ENCODE results near the gene NPY5R. TPM values are rescaled to one million over a fixed set of nuclear protein-coding genes. Genes with fewer than 3 reads are reported as not detected.

Gene NPY5R
- total RNA-seq, 1 experiment from 2014 or later, result not detected

DNA sequence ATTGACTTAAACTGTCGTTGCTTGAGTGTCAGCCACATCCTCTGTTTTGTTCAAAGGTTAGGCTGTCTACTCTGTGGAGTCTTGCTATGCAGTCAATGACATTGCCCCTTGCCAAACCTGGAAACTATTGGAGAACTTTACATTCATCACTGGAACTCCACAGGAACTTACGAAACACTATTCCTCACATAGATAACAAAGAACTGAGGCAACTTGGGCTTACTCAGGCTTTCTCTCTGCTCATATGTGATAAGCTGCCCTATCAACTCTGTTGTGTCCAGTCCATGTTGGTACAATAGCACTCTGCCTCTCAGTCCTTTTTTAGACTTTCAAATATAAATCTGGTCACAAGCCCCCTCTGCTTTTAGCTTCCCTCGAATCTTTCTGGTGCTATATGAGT is 9.4 kb downstream of the NPY5R start:
- Histone ChIP-seq H3K4me1 (replicated peaks) (no peaks in the 10 kb centered on the region), H3K27ac (no peak overlapping the region), H3K36me3 (no peaks in the 10 kb centered on the region), H3K27me3 (replicated peaks) (no peaks in the 10 kb centered on the region; the same call in 1 of the 2 replicates), H3K4me3 (no peak overlapping the region), H3K9me3 (replicated peaks) (no peaks in the 10 kb centered on the region)
- no peak for DNase-seq (ENCODE audit: low read depth in 1 of 2, low spot score in 2 of 2)

DNA sequence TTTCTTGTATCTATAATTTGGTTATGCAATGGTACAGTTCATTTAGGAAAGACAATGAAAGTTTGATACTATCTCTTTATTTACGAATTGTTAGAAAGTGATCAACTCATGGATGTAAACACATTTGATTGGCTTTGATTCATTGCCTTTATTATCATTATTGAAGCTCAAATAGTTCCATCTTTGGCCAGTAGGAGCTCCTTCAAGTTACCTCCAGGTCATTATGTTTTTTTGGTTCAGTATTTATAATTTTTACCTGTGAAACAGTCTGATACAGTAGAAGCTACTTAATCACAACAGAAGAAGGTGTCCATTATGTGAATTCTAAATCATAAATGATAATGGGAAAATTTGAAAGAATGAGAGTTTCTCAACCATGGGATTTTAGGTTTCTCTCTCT is 12.4 kb downstream of the NPY5R start:
- H3K27me3 ChIP-seq (replicated peaks), result no peaks in the 10 kb centered on the region; the same call in 1 of the 2 replicates
- no peaks in the 10 kb centered on the region for H3K4me1 ChIP-seq (replicated peaks)
- no peak overlapping the region for H3K27ac ChIP-seq

DNA sequence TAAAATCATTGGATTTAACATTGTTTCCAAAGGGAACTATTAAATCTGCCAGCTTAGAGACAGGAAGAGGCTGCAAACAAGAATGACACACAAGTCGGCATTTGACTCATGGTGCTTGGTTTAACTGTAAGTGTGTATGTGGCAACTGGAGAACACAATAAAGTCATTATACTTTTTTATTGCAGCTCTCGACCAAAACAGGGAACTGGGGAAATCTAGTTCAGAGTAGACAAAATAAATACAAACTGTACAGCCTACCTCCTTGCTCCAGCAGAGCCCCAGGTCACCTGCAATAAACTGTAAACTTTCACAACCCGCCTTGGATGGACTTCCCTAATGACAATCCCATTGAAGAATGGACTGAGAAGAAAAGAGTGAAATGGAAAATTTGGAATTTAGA is 24.0 kb downstream of the NPY5R start:
- no peak overlapping the region for H3K4me3 ChIP-seq
- no peaks in the 10 kb centered on the region; the same call in 1 of the 2 replicates for H3K27me3 ChIP-seq (replicated peaks)
- H3K9me3 ChIP-seq (replicated peaks), result no peaks in the 10 kb centered on the region
- H3K36me3 ChIP-seq, result no peaks in the 10 kb centered on the region
- H3K27ac ChIP-seq, result no peak overlapping the region
- no peak for DNase-seq (ENCODE audit: low read depth in 1 of 2, low spot score in 2 of 2)
- no peaks in the 10 kb centered on the region for H3K4me1 ChIP-seq (replicated peaks)

More for the DNA sequence above, 12.4 kb downstream of the NPY5R start:
- H3K9me3 ChIP-seq (replicated peaks), result no peaks in the 10 kb centered on the region
- no peak overlapping the region for H3K4me3 ChIP-seq
- no peaks in the 10 kb centered on the region for H3K36me3 ChIP-seq
- no peak for DNase-seq (ENCODE audit: low read depth in 1 of 2, low spot score in 2 of 2)

DNA sequence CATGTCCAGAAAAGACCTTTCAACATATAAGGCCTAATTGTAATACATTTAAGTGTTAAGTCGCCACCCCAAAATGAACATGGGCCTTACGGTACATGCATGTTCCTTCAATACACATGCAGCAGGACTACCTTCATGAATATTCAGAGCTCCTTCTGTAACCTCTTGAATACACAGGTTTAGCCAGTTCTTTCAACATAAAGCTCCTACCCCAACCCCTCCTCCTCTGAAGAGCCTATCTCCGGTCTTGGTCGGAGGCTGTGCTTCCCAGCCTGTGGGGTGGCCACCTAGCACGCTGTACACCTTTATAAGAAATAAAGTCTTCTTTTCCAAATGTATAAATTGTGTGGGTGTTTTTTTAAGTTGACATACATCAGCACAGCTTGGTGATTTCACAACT is 28.3 kb downstream of the NPY5R start:
- H3K4me3 ChIP-seq, result no peak overlapping the region
- H3K27ac ChIP-seq, result no peak overlapping the region
- H3K36me3 ChIP-seq, result no peaks in the 10 kb centered on the region
- no peaks in the 10 kb centered on the region for H3K4me1 ChIP-seq (replicated peaks)
- no peak for DNase-seq (ENCODE audit: low read depth in 1 of 2, low spot score in 2 of 2)
- no peaks in the 10 kb centered on the region for H3K27me3 ChIP-seq (replicated peaks)
- H3K9me3 ChIP-seq (replicated peaks), result no peaks in the 10 kb centered on the region

DNA sequence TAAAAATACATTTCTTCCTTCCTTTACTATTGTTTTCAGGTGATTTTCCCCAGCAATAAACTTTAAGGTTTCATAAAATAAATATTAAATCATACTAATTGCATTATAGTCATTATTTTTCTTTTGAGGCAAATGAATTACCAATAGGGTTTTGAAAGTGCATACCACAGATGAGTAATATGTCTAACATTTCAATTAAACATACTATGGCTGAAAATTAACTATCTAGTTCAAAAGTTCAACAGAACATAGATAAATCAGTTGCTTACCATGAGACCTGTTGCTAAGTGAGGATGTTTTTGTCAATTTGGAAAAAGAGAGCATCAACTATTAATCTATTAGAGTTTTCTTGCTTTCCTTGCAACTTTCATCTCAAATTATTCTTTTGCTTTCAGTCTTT is 35.0 kb downstream of the NPY5R start:
- no peak overlapping the region for H3K4me3 ChIP-seq
- no peaks in the 10 kb centered on the region for H3K36me3 ChIP-seq
- no peak overlapping the region for H3K27ac ChIP-seq
- DNase-seq (ENCODE audit: low read depth in 1 of 2, low spot score in 2 of 2), result no peak
- H3K27me3 ChIP-seq (replicated peaks), result no peaks in the 10 kb centered on the region
- no peaks in the 10 kb centered on the region for H3K9me3 ChIP-seq (replicated peaks)
- H3K4me1 ChIP-seq (replicated peaks), result no peaks in the 10 kb centered on the region

DNA sequence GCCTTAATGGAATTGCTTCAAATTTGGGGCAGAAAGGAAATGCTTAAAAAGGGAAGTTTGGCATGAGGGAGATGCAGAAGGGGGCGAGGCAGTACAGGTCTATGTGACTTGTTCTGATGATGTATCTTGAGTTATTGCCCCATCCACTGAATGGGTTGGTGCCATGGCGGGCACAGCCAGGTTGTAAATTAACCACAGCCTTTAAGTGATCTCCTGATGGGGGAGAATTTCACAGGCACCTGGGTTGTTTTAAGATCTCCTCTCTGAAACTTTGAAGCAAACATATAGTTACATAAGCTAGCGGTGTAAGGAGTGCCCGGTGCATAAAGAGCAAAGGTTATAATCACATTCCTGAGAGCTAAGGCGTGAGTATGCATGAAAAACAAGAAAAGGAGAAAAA is 37.0 kb downstream of the NPY5R start:
- DNase-seq (ENCODE audit: low read depth in 1 of 2, low spot score in 2 of 2), result no peak
- H3K27me3 ChIP-seq (replicated peaks), result no peaks in the 10 kb centered on the region
- H3K4me3 ChIP-seq, result no peak overlapping the region
- no peaks in the 10 kb centered on the region for H3K9me3 ChIP-seq (replicated peaks)
- no peak overlapping the region for H3K27ac ChIP-seq
- no peaks in the 10 kb centered on the region for H3K4me1 ChIP-seq (replicated peaks)
- H3K36me3 ChIP-seq, result no peaks in the 10 kb centered on the region

DNA sequence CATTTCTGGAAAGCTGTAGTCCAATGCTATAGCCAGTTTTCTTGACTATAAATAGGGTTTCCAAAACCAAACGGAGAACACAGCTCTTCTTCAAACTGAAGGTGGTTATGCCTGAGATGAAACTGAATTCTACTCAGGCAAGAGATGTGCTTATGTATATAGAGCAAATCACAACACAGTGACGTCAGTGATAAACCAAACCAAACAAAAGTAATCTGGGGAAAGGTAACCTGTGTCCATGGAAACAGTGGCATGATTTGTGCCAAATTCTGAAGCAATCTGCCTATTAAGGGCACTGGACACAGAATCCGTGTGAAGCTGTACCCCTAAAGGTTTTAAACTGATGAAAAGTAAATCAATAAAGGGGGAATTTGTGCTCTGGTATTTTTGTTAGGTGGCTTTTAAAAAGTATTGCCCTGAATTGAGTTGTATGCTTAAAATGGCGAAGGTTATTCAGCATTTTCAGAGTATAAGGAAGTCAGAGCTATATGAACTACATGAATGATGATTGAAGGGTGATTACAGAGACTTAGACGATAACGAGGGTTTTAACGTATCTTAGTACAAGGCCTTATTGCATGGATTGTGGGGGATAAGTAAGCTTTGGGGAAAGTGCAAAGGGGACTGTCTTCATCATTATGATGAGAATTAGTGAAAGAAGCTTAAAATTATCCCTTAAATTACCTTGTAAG is 38.6 kb downstream of the NPY5R start:
- no peak overlapping the region for H3K4me3 ChIP-seq
- no peaks in the 10 kb centered on the region for H3K4me1 ChIP-seq (replicated peaks)
- no peak overlapping the region for H3K27ac ChIP-seq
- DNase-seq (ENCODE audit: low read depth in 1 of 2, low spot score in 2 of 2), result no peak
- no peaks in the 10 kb centered on the region for H3K9me3 ChIP-seq (replicated peaks)
- no peaks in the 10 kb centered on the region for H3K36me3 ChIP-seq
- no peaks in the 10 kb centered on the region for H3K27me3 ChIP-seq (replicated peaks)

DNA sequence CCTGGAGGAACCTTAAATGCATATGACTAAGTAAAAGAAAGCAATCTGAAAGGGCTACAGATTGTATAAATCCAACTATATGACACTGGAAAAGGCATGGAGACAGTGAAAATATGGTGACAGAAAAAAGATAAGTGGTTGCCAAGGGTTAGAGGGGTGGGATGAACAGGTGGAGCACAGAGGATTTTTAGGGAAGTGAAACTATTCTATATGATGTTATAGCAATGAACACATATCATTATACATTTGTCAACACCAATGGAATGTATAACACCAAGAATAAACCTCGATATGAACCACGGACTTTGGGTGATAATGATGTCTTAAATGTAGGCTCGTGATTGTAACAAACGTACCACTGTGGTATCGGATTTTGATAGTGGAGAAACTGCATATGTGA is 40.7 kb downstream of the NPY5R start:
- Histone ChIP-seq H3K27me3 (replicated peaks) (no peaks in the 10 kb centered on the region), H3K4me1 (replicated peaks) (no peaks in the 10 kb centered on the region), H3K36me3 (no peaks in the 10 kb centered on the region), H3K27ac (no peak overlapping the region), H3K4me3 (no peak overlapping the region), H3K9me3 (replicated peaks) (no peaks in the 10 kb centered on the region)
- DNase-seq (ENCODE audit: low read depth in 1 of 2, low spot score in 2 of 2), result no peak

DNA sequence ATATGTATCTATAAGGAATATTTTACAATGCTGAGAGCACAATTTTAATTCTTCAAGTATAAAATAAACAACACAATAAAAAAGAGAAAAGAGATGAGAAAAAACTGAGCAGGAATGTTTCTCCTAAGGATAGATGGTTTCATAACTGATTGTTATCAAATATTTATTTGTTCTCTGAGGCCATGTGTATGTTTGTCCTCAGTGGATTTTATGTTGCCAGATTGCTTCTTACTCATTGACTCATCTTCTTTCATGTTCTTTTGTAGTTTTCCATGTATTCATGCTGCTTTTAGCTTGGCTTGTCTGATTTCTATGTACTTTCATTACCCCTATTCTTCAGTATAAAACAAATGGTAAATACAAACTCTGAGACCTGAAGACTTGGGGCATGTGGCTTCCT is 41.2 kb downstream of the NPY5R start:
- H3K27me3 ChIP-seq (replicated peaks), result no peaks in the 10 kb centered on the region
- H3K9me3 ChIP-seq (replicated peaks), result no peaks in the 10 kb centered on the region
- no peaks in the 10 kb centered on the region for H3K36me3 ChIP-seq
- H3K4me3 ChIP-seq, result no peak overlapping the region
- no peaks in the 10 kb centered on the region for H3K4me1 ChIP-seq (replicated peaks)
- DNase-seq (ENCODE audit: low read depth in 1 of 2, low spot score in 2 of 2), result no peak
- no peak overlapping the region for H3K27ac ChIP-seq

DNA sequence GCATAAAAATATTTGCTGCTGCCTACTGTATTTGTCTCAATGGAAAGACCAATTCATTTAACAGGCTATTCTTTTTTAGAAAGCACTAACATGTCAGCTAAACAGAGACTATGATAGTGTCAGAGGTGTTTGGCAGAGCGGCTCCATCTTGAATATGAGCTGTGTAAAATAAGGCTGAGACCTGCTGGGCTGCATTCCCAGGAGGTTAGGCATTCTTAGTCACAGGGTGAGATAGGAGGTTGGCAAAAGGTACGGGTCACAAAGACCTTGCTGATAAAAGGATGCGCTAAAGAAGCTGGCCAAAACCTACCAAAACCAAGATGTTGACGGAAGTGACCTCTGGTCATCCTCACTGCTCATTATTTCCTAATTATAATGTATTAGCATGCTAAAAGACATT is 41.8 kb downstream of the NPY5R start:
- Histone ChIP-seq H3K36me3 (no peaks in the 10 kb centered on the region), H3K4me3 (no peak overlapping the region), H3K27me3 (replicated peaks) (no peaks in the 10 kb centered on the region), H3K9me3 (replicated peaks) (no peaks in the 10 kb centered on the region), H3K4me1 (replicated peaks) (no peaks in the 10 kb centered on the region), H3K27ac (no peak overlapping the region)
- DNase-seq (ENCODE audit: low read depth in 1 of 2, low spot score in 2 of 2), result no peak

DNA sequence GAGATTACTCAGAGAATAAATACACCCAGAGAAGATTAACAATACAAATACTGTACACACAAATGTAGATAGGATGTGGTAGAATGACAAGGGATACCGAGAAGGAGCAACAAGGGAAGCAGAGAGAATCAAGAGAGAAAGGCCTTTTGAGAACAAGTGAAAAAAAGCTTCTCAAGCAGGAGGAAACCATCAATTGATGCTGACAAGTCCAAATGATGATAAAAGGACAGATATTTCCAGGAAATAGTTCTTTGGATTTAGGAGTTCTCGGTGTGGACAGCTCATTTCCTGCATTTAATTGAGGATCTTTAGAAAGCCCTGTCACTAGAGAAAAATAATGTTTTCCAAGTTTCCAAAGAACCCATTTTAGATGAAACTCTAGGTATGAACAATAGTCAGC is 48.1 kb downstream of the NPY5R start:
- DNase-seq (ENCODE audit: low read depth in 1 of 2, low spot score in 2 of 2), result no peak

DNA sequence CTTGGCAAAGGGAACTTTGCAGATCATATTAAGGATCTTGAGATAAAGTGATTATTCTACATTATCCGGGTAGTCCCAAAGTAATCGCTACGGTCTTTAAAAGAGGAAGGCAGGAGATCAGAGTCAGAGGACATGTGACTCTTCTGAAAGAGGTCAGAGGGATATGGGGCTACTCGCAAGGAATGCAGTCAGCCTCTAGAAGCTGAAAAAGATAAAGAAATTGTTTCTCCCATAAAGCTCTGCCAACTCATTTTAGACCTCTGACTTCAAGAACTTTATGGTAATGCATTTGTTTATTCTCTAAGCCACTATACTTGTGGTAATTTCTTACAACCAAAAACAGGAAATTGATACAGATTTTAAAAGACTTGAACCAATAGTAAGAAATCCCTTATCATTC is 48.6 kb downstream of the NPY5R start:
- Histone ChIP-seq H3K4me3 (no peak overlapping the region), H3K27ac (no peak overlapping the region), H3K27me3 (replicated peaks) (no peaks in the 10 kb centered on the region), H3K36me3 (no peaks in the 10 kb centered on the region), H3K9me3 (replicated peaks) (no peaks in the 10 kb centered on the region), H3K4me1 (replicated peaks) (no peaks in the 10 kb centered on the region)
- DNase-seq (ENCODE audit: low read depth in 1 of 2, low spot score in 2 of 2), result no peak

More for the DNA sequence above, 48.1 kb downstream of the NPY5R start:
- no peaks in the 10 kb centered on the region for H3K4me1 ChIP-seq (replicated peaks)
- H3K9me3 ChIP-seq (replicated peaks), result no peaks in the 10 kb centered on the region
- no peaks in the 10 kb centered on the region for H3K36me3 ChIP-seq
- no peaks in the 10 kb centered on the region for H3K27me3 ChIP-seq (replicated peaks)
- H3K4me3 ChIP-seq, result no peak overlapping the region
- no peak overlapping the region for H3K27ac ChIP-seq

DNA sequence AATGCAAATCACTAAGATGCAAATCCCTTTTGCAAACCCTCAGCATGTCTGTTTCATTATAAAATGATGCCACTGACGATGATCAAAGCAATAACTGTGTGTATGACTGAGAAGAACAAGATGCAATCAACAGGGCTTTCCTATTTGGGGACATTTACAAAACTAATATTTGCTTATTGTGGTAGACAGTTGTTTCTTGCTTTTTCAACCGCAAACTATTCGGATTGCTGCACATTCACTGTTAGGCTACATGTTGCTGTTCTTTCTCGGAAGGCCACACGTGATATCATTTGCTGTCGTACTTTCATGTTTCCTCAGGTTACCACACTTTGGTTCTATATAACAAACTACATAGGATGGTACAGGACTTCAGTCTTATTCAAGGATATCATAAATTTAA is 49.8 kb downstream of the NPY5R start:
- Histone ChIP-seq H3K36me3 (no peaks in the 10 kb centered on the region), H3K27ac (no peak overlapping the region), H3K9me3 (replicated peaks) (no peaks in the 10 kb centered on the region), H3K4me1 (replicated peaks) (no peaks in the 10 kb centered on the region), H3K27me3 (replicated peaks) (no peaks in the 10 kb centered on the region), H3K4me3 (no peak overlapping the region)
- DNase-seq (ENCODE audit: low read depth in 1 of 2, low spot score in 2 of 2), result no peak

DNA sequence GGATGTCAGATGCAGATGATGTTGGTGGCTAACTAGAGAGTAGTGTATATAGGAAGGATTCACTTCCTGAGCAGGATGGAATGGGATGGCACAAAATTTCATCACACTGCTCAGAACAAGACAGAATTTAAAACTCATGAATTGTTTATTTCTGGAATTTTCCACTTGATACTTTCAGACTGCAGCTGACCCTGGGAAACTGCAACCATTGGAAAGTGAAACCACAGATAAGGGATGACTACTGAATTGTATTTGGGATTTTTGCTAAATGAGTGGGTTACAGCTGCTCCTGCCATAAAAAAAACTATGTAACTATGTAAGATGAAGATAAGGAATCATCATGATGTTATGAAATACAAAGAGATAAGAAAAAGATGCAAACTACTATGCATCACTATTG is 51.4 kb downstream of the NPY5R start:
- H3K27ac ChIP-seq, result no peak overlapping the region
- DNase-seq (ENCODE audit: low read depth in 1 of 2, low spot score in 2 of 2), result no peak
- H3K9me3 ChIP-seq (replicated peaks), result no peaks in the 10 kb centered on the region
- no peaks in the 10 kb centered on the region for H3K4me1 ChIP-seq (replicated peaks)
- H3K4me3 ChIP-seq, result no peak overlapping the region
- no peaks in the 10 kb centered on the region for H3K36me3 ChIP-seq
- no peaks in the 10 kb centered on the region for H3K27me3 ChIP-seq (replicated peaks)

DNA sequence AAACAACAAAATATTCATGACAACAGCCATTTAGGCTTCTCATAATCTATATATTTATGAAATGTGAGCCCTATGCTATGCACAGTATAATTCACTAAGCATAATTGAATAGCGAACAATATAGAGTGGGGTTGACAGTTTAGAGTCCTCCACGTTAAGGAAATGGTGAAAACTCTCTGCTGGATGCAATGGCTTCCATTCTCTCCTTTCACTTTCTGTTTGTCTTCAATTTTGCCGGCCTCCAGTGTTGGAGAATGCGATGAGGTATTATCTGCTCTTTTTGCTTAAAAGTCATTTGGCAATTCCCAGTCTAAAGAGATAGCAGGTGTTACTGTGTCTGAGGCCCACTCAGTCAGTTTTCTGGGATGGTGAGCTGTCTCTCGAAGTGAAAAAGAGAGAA is 52.1 kb downstream of the NPY5R start:
- H3K4me1 ChIP-seq (replicated peaks), result no peaks in the 10 kb centered on the region
- no peaks in the 10 kb centered on the region for H3K36me3 ChIP-seq
- H3K4me3 ChIP-seq, result no peak overlapping the region
- no peaks in the 10 kb centered on the region for H3K27me3 ChIP-seq (replicated peaks)
- no peak for DNase-seq (ENCODE audit: low read depth in 1 of 2, low spot score in 2 of 2)
- no peaks in the 10 kb centered on the region for H3K9me3 ChIP-seq (replicated peaks)
- no peak overlapping the region for H3K27ac ChIP-seq
